A549 (cell line): ENCODE results near the gene PLIN4.

Experiments used
- CTCF ChIP-seq: fragments of >200 bp; sonication (Bioruptor Twin); formaldehyde crosslinking; IDR thresholded peaks from 3 replicates; pipeline ENCODE4 v1.5.1; 2016
- EP300 ChIP-seq, 2 experiments: fragments of >200 bp; sonication (Bioruptor Twin); formaldehyde crosslinking; IDR thresholded peaks; 2 replicates in 1 of 2; 3 replicates in 1 of 2; pipeline ENCODE4 v1.6.1; 2016 to 2017
- MAFK ChIP-seq: fragments of 450-650 bp; IDR thresholded peaks from 2 replicates; pipeline ENCODE4 v1.6.1; 2014; ENCODE audit not compliant: partially characterized antibody
- RAD21 ChIP-seq, 2 experiments: fragments of >200 bp in 1 of 2; sonication (Bioruptor Twin) in 1 of 2; formaldehyde crosslinking in 1 of 2; IDR thresholded peaks in 1 of 2; conservative IDR thresholded peaks in 1 of 2; 2 replicates in 1 of 2; 3 replicates in 1 of 2; pipeline ENCODE4 v1.6.1; 2012 to 2018; ENCODE audit warnings: inconsistent platforms in 1 of 2
- RFX5 ChIP-seq: fragments of 450-650 bp; IDR thresholded peaks from 2 replicates; pipeline ENCODE4 v1.7.1; 2014; ENCODE audit warnings: antibody characterized with exemption, mild to moderate bottlenecking, moderate library complexity
- RNF2 ChIP-seq: fragments of 200-600 bp; sonication (generic); IDR thresholded peaks from 2 replicates; pipeline ENCODE4 v1.6.1; 2016; ENCODE audit warnings: low read depth, mild to moderate bottlenecking, antibody characterized with exemption, moderate library complexity, borderline replicate concordance
- SREBF2 ChIP-seq: fragments of 450-650 bp; IDR thresholded peaks from 2 replicates; pipeline ENCODE4 v1.6.1; 2014; ENCODE audit warnings: mild to moderate bottlenecking, moderate library complexity
- ZNF302 ChIP-seq: fragments of 250-450 bp; sonication (Bioruptor Pico); IDR thresholded peaks from 2 replicates; pipeline ENCODE4 v1.9.0; 2021; ENCODE audit warnings: inconsistent platforms, mild to moderate bottlenecking, moderate library complexity
- TF ChIP-seq, protein P1 (sequence below): IDR thresholded peaks from 2 replicates; pipeline ENCODE4 v1.6.1; 2012; ENCODE audit warnings: low read depth, borderline replicate concordance

DNA sequence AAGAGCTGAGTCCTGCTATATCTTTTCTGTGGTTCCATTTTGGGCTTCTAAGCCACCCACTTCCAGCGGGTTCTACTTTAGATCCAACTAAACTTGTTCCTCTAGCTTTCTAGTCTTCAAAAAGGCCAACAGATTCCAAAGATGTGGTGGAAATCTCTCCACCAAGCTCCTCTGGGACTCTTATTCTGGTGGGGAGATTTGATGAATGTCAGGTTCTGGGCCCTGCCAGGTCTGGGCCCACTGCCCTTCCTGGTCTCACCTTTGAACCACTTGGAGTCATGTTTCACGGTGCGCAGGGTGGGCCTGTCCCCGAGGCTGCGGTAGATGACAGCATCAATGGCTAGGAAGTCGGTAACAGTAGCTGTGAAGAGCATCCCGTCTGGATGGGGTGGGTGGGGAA, 36.4 kb upstream of the PLIN4 start:
- TF ChIP-seq CTCF (no peak), ZNF302 (no peak), RNF2 (no peak), RAD21 (conservative IDR thresholded peaks at IDR 0.05 in 1 of 2, IDR thresholded peaks at IDR 0.05 in 1 of 2) (no peak), SREBF2 (no peak), EP300 (IDR thresholded peaks at IDR 0.05) (no peak), MAFK (no peak), RFX5 (no peak)
- TF ChIP-seq, protein P1, sequence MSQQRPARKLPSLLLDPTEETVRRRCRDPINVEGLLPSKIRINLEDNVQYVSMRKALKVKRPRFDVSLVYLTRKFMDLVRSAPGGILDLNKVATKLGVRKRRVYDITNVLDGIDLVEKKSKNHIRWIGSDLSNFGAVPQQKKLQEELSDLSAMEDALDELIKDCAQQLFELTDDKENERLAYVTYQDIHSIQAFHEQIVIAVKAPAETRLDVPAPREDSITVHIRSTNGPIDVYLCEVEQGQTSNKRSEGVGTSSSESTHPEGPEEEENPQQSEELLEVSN = no peak
